GM12873 (cell line): ENCODE results near the gene CNTNAP5.

Experiments used
- TF ChIP-seq, protein P1 (sequence below): IDR thresholded peaks from 2 replicates; pipeline ENCODE4 v1.5.1; 2012; ENCODE audit warnings: low read depth, mild to moderate bottlenecking, moderate library complexity, low read length, control low read depth; ENCODE audit not compliant: insufficient read depth; ENCODE audit errors: missing control alignments

CNTNAP5 gene

DNA sequence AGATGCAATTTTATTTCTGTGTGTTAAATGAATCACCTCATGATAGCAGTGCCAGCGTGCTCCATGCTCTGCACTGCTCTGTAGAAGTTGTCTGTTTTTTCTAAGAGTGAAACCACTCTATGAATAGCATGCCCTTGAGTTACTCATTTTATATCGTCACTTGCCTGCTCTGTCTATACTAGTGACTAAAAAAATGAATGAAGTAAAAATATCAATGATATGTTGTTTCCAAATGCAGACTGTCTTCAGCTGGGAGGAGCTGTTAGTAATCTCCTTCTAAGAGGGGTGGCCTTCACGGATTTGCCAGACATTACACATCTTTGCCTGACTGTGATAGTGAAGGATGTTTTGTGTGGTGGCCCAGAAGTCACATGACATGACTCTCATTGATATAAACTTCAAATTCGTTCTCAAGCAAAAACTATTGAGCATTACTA lies 852.1 kb downstream of the CNTNAP5 start:
- TF ChIP-seq, protein P1, sequence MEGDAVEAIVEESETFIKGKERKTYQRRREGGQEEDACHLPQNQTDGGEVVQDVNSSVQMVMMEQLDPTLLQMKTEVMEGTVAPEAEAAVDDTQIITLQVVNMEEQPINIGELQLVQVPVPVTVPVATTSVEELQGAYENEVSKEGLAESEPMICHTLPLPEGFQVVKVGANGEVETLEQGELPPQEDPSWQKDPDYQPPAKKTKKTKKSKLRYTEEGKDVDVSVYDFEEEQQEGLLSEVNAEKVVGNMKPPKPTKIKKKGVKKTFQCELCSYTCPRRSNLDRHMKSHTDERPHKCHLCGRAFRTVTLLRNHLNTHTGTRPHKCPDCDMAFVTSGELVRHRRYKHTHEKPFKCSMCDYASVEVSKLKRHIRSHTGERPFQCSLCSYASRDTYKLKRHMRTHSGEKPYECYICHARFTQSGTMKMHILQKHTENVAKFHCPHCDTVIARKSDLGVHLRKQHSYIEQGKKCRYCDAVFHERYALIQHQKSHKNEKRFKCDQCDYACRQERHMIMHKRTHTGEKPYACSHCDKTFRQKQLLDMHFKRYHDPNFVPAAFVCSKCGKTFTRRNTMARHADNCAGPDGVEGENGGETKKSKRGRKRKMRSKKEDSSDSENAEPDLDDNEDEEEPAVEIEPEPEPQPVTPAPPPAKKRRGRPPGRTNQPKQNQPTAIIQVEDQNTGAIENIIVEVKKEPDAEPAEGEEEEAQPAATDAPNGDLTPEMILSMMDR = no peak

DNA sequence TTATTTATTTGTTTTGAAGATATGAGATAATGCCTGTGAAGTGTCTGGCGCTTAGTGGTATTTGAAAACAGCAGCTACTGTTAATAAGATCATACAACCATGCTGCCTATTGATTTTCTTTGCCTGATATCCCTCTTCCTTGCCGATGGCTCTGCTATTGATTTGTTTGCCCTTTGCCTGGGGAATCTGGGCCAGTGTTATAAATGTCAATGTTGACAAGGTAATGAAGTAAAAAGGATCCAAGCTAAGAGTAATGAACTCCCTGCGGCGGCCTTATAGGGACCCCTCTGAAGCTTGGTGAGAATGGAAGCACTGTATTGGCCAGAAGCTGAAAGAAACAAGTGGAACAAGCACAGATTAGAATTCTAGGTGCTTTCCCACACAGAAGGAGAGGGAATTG lies 854.6 kb downstream of the CNTNAP5 start:
- TF ChIP-seq, protein P1 = no peak

DNA sequence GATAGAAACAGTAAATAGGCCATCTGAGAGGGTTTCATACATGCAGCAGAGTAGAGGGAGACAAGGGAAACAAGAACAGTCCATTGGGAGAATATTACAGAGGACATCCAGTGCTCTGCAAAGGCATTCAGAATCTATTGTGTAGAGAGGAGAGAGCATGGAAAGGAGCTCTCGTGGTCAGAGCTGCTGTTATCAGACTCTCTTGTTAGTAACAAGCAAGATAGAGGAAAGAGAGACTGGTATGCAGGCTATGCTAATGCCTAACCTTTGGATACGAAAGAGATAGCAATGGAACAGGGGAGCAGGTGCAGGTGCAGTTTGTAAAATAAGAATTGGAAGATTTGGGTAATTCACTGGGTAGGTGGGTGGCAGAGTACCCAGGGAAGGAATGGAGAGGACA lies 855.9 kb downstream of the CNTNAP5 start:
- TF ChIP-seq, protein P1 = no peak

DNA sequence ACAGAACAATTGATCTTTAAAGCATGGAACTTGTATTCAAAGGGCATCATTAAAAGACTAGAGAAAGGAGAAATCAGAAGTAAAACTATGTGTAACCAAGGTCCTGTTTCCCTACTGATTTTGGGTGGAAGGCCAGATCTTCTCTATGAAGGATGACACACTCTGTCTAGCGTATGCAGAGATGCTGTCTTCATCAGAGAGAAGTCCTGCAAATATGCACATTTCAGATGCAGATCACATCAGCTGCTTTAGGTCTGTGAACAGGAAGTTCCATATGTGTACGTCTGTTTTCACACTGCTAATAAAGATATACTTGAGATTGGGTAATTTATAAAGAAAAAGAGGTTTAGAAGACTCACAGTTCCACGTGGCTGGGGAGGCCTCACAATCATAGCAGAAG lies 857.3 kb downstream of the CNTNAP5 start:
- TF ChIP-seq, protein P1 = no peak

DNA sequence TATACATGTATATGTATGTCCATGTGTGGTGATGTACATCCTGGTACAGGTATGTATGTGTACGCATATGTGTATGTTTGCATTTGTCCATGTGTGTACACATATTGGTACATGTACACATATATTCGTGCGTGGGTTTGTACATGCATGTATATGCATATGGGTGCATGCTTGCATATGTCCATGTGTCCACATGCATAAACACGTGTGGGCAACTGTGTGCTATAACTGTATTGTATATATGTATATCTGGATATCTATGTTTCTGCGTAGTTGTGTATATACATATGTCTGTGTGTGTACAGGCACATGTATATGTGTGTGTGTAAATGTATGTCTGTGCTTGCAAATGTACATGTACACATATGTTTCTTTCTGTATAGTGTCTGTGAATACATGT lies 858.5 kb downstream of the CNTNAP5 start:
- TF ChIP-seq, protein P1 = no peak

DNA sequence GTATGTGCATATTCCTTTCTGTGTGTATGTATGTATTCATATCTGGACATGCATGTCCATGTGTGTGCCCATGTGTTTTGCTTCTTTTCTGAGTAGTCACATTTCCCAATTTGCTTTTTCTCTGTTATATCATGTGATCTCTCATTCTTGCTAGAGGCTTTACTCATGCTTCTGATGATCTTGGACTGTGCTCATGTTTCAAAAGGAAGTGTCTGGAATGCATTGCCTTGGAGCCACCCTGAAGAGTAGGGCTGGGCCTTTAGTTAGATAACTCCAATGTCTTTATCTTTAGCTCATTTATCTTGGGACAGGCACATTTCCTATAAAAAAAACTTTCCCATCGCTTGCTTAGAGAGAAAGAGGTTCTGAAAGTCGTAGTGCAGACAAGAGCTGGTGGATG lies 859.2 kb downstream of the CNTNAP5 start:
- TF ChIP-seq, protein P1 = no peak

DNA sequence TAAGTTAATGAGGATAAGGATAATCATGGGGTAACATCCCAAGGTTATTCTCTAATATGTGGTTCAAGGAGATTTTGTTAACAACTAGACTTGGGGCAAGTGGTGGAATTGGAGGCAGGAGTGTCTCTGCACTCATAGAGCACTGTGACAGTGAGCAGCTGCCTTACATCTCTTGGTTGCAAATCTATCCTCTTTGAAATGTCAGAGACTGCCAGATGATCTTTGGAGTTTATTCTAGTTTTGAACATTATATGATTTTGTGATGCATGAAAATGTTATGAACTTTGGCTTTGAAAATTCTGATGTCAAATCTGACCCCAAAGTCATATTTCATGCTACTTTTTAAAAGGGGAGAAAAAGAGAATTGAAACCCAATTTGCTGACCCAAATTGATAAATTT lies 861.1 kb downstream of the CNTNAP5 start:
- TF ChIP-seq, protein P1 = no peak
